ENCODE measurements around the gene CXorf58. TPM values are rescaled to one million over a fixed set of nuclear protein-coding genes. Genes with fewer than 3 reads are reported as not detected.
"Not testable (repeated sequence)": the region's sequence is repeated elsewhere in the genome, so short reads cannot be mapped to it uniquely, and the experiment has no call there.

Gene CXorf58
- total RNA-seq, 1 donor from 2014 or later, result not detected

- Histone ChIP-seq H3K9me3 (no peaks in the 10 kb centered on the region), H3K27me3 (no peaks in the 10 kb centered on the region), H3K4me1 (no peaks in the 10 kb centered on the region), H3K27ac (no peak overlapping the region), H3K36me3 (no peaks in the 10 kb centered on the region), H3K4me3 (no peak overlapping the region)
- DNase-seq (ENCODE audit: low spot score in 2 of 2), result no peak
- no peak for TF ChIP-seq CTCF (IDR thresholded peaks at IDR 0.05)
- intact Hi-C loops (cut with DNase I), result loop anchor here (5.0 kb wide), 1 partner anchor 45 kb away; no protein-coding TSS in a partner anchor
These were observed 20.4 kb upstream of the CXorf58 start for GRCh38 chrX:23887451-23887850.

GRCh38 chrX:23887918-23888317 is 19.9 kb upstream of the CXorf58 start:
- Histone ChIP-seq H3K27me3 (no peaks in the 10 kb centered on the region), H3K4me1 (no peaks in the 10 kb centered on the region), H3K4me3 (no peak overlapping the region), H3K9me3 (no peaks in the 10 kb centered on the region), H3K27ac (no peak overlapping the region), H3K36me3 (no peaks in the 10 kb centered on the region)
- intact Hi-C loops (cut with DNase I), result loop anchor here (5.0 kb wide), 1 partner anchor 46 kb away; no protein-coding TSS in a partner anchor
- TF ChIP-seq CTCF (IDR thresholded peaks at IDR 0.05), result no peak
- peak in 1 of 2 donors; percentile 16 for DNase-seq (ENCODE audit: low spot score in 2 of 2)

GRCh38 chrX:23888887-23889501 is 18.8 kb upstream of the CXorf58 start:
- H3K36me3 ChIP-seq, result no peaks in the 10 kb centered on the region
- H3K9me3 ChIP-seq, result no peaks in the 10 kb centered on the region
- H3K27me3 ChIP-seq, result no peaks in the 10 kb centered on the region
- no peaks in the 10 kb centered on the region for H3K4me1 ChIP-seq
- TF ChIP-seq CTCF (IDR thresholded peaks at IDR 0.05), result no peak
- H3K27ac ChIP-seq, result peak overlapping the region; percentile 2 to 27
- DNase-seq (ENCODE audit: low spot score in 2 of 2), result no peak
- intact Hi-C loops (cut with DNase I), result loop anchor here (5.0 kb wide), 1 partner anchor 47 kb away; no protein-coding TSS in a partner anchor
- no peak overlapping the region for H3K4me3 ChIP-seq

GRCh38 chrX:23890933-23891332 is 16.9 kb upstream of the CXorf58 start:
- no peaks in the 10 kb centered on the region for H3K27me3 ChIP-seq
- no peak for DNase-seq (ENCODE audit: low spot score in 2 of 2)
- no peak overlapping the region for H3K4me3 ChIP-seq
- H3K36me3 ChIP-seq, result no peaks in the 10 kb centered on the region
- intact Hi-C loops (cut with DNase I), result no loop called here
- H3K9me3 ChIP-seq, result no peaks in the 10 kb centered on the region
- H3K4me1 ChIP-seq, result no peaks in the 10 kb centered on the region
- H3K27ac ChIP-seq, result no peak overlapping the region
- no peak for TF ChIP-seq CTCF (IDR thresholded peaks at IDR 0.05)

- H3K27ac ChIP-seq; H3K27me3 ChIP-seq; H3K36me3 ChIP-seq; H3K4me1 ChIP-seq; H3K9me3 ChIP-seq; DNase-seq (ENCODE audit: low spot score in 2 of 2); H3K4me3 ChIP-seq; intact Hi-C loops (cut with DNase I): not testable (repeated sequence)
These were observed 12.8 kb upstream of the CXorf58 start for GRCh38 chrX:23894993-23895392.

- intact Hi-C loops (cut with DNase I); H3K4me1 ChIP-seq; H3K27ac ChIP-seq; DNase-seq (ENCODE audit: low spot score in 2 of 2); H3K4me3 ChIP-seq; H3K27me3 ChIP-seq; H3K36me3 ChIP-seq; H3K9me3 ChIP-seq: not testable (repeated sequence)
These were observed 11.3 kb upstream of the CXorf58 start for GRCh38 chrX:23896539-23896938.

- intact Hi-C loops (cut with DNase I), result no loop called here
- H3K4me1 ChIP-seq, result peaks cover 0 to 11% of the 10 kb centered on the region in 2 donors
- no peak for TF ChIP-seq CTCF (IDR thresholded peaks at IDR 0.05)
- no peaks in the 10 kb centered on the region for H3K9me3 ChIP-seq
- no peaks in the 10 kb centered on the region for H3K27me3 ChIP-seq
- no peak overlapping the region for H3K27ac ChIP-seq
- no peak overlapping the region for H3K4me3 ChIP-seq
- DNase-seq (ENCODE audit: low spot score in 2 of 2), result no peak
- H3K36me3 ChIP-seq, result no peaks in the 10 kb centered on the region
These were observed 10.8 kb upstream of the CXorf58 start for GRCh38 chrX:23896981-23897380.
